Fibroblast of peridontal ligament (primary cell): Measurements from ENCODE around the gene APOA4.
"Not testable (repeated sequence)": the region's sequence is repeated elsewhere in the genome, so short reads cannot be mapped to it uniquely, and the experiment has no call there.

Experiments
- DNase-seq: peaks from one replicate; pipeline ENCODE4 v3.0.0-alpha.2; 2010; ENCODE audit errors: extremely low read depth

Gene APOA4

GRCh38 chr11:116849060-116849459 lies 26.0 kb upstream of the APOA4 start:
- no peak for DNase-seq

DNA sequence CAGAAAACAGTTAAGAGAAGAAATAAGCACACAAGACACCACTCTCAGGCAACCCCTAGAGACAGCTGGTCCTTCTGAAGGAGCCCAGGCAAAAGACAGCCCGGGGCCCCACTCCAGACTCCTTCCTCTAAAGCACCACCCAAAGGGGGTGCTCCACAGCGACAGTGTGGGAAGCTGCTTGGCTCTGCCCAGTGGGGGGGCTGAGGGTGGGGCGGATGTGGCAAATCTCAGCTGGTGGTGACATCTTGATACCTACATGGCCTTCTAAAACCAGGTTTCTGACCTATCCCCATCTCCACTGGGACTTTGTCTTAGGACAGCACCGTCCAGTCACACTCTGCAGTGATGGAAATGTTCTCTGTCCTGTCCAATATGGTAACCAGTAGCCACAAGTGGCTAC lies 24.5 kb upstream of the APOA4 start:
- DNase-seq, result no peak

DNA sequence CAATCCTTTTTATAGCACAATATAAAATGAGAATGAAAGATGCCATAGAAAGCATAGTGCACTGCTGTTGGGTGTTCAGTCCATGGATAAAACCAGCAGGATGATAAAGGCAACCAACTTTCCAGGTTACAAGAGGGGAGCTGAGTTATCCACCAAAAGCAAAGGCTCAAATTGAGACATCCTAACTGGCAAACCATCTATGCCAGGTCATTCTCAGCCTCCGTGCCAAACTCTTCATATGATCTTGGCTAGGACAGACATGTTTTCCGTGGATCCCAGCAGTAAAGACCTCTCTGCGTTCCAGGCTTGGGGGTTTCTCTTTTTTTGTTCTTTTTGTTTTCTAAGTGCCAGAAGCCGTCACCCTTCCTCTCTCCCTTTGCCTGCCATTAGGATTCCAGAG lies 21.6 kb upstream of the APOA4 start:
- DNase-seq, result no peak

- DNase-seq, result no peak
Measured at GRCh38 chr11:116843661-116844060, 20.6 kb upstream of the APOA4 start.

DNA sequence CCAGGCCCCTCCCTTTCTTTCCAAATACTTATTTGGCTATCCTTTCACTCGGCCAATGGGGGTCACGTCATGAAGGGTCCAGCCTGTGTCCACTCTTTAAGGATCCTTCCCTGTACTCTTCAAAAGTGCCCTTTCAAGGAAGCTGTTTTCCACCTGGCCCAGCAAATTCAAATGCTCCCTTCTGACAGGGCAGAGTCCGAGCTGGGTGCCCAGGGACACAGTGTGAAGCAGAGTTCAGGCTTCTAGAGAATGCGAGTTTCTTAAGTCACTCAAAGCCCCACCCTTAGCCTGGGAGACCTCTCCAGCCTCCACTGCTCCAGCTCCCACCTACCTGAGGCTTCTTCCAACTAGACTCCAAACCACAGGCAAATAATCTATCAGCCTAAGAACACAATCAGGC lies 19.8 kb upstream of the APOA4 start:
- no peak for DNase-seq

DNA sequence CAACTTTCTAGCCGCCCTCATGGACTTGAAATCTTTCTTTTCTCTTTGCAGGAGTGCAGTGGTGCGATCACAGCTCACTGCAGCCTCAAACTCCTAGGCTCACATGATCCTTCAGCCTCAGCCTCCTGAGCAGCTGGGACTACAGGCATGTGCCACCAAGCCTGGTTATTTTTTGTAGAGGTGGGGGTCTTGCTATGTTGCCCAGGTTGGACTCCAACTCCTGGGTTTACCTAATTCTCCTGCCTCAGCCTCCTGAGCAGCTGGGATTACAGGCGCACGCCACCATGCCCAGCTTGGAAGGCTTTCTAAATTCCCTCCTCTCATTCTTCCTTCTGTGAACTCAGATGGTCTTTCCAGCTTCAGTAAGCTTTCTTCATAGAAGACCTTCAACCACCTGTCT lies 19.0 kb upstream of the APOA4 start:
- no peak for DNase-seq

GRCh38 chr11:116840746-116841296 lies 17.7 kb upstream of the APOA4 start:
- no peak for DNase-seq

DNA sequence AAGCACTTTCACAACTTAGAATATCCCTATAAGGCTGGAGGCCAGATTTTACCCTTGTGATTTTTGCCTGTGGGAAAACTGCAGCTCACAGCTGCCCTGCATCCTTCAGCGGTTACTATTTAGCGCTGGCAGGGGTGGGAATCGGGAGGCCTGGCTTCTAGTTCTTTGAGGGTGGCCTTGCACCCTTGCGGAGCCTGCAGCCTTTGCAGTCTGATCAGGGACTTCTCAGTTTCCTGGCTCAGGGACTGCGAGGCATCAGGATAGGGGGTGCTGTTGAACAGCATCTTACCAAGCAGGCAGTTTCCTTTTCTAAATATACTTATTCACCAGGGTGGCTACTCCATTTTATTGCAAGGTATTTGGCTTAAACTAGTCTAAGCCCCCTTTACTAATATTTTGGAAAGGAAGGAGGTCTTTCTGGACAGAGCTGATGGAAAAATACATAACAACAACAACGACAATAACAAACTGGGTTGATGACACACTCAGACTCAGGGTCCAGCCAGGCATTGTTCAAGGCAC lies 17.2 kb upstream of the APOA4 start:
- peak; percentile 67 for DNase-seq

- DNase-seq, result no peak
Measured at GRCh38 chr11:116838321-116839084, 15.4 kb upstream of the APOA4 start.

DNA sequence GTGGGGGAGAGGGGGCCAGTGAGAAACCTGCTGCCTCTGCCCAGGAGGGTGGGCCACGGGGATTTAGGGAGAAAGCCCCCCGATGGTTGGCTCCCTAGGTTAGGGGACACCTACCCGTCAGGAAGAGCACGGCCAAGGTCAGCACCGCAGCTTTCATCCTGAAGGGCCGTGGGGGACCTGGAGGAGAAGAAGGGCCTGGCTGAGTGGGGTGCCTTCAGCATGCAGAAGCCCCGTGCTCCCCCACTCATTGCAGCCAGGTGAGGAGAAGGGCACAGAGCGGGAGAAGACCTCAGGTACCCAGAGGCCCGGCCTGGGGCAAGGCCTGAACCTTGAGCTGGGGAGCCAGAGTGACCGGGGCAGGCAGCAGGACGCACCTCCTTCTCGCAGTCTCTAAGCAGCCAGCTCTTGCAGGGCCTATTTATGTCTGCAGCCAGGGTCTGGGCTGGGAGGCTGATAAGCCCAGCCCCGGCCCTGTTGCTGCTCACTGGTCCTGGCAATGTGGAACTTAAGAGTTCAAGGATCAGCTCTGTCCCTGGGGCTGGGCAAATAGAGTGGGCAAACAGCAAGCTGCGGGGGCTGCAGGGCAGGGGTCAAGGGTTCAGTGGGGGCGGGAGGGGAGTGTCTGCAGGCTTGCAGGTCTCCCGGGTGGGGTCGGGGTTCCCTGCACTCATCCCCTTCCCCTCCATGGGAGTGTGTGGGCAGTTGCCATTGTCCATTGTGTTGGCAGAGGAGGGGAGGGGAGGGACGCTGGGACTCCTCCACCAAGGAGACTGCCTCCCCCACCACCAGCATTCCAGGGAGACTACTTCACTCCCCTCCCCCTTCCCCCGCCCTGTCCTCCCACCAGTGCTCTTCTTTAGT lies 14.4 kb upstream of the APOA4 start, which contains the start of gene APOA1:
APOA1 (minus strand) TSS at position 392 of the 861 bp plus-strand sequence; CDS start at position 157, 235 bp downstream.
- no peak for DNase-seq

DNA sequence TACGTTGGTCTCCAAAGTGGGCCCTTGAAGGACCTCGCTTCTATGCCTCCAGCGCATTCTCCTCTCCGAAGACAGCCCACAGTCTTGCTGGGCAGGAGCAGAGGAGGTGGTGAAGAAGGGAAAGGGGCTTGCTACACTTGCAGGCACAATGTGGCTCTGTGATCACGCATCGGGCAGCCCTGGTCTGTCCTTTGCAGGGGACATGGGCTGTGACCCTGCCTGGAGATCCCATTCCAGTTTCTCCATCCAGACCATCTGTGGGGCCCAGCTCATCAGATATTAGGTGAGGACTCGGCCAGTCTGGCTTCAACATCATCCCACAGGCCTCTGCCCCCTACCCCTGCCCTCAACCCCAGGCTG lies 13.5 kb upstream of the APOA4 start:
- DNase-seq, result no peak

- DNase-seq, result peak; percentile 93
Measured at GRCh38 chr11:116835791-116836631, 12.9 kb upstream of the APOA4 start.

DNA sequence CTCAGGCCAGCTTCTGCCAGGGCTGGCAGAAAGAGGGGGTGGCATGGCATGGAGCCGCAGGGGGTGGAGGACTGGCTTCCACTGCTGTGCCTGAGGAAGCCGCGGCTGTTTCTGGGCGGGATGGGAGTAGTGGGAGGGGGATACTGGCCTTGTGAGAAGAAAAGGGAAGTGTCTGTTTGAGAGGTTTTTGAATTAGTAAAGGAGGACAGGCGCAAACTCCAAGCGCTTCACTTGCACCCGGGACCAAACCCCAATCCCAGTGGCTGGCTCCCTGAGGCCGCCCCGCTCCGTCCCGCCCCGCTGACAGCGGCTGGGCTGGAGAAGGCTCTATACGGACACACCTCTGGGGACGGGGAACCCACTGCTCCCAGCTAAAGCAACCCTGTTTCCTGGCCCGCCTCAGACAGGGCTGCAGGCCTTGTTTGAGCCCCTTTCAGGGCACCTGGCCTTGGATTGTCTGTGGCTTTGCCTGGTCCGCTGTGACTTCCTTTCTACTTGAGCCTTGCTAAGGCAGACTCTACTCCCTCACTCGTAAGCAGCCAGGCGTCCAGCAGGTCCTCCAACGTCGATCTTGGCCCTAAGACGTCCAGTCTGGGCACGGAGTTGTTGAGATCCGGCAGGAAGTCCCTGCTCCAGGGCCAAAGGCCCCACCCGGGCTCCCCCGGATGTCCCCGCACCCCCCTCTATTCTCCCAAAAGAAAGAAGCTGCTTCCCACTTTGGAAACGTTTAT lies 12.1 kb upstream of the APOA4 start:
- DNase-seq, result no peak

DNA sequence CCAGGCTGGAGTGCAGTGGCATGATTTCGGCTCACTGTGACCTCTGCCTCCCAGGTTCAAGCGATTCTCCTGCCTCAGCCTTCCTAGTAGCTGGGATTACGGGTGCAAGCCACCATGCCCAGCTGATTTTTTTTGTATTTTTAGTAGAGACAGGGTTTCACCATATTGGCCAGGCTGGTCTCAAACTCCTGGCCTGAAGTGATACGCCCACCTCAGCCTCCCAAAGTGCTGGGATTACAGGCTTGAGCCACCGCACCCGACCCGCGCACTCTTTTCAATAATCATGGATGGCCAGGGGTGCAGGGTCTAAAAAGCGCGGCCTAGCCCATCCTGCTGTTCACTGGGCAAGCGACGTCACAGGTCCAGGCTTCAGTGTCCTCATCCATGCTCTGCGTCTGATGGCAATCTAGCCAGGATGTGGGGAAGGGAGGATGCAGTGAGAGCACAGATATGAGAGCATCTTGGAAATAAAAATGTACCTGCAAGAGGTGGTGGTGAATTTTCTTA lies 11.5 kb upstream of the APOA4 start:
- DNase-seq, result not testable (repeated sequence)

DNA sequence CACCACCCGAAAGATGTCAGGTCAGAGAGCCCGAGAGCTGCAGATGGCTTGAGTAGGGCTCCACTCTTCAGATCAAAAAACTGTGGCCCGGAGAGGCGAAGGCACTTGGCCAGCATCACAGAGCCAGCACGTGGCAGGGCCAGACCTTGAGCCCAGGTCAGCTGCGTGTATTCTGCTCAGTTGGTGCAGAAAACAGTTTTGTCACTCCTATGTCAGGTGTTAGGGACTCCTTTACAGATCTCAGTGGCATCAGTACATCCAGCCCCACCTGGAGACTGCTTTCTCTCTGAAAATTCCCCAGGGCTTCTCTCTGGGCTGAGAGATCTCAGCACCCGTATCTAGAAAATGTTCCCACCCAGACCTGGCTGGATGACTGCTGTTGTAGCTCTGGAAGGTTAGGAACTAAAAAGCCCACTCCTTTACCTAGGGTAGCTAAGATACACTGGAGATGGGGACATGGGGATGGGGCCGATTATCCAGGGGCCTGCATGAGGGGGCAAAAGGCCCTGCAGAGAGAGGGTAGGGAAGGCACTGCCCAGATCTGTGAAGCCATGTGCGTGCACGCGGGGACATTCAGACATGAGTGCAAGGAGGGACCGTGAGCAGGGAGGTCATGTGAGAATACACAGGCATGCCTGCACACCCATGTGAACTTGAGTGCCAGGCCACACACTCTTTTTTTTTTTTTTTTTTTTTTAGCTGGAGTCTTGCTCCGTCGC lies 10.9 kb upstream of the APOA4 start:
- no peak for DNase-seq

- DNase-seq, result no peak
Measured at GRCh38 chr11:116833491-116833815, 10.3 kb upstream of the APOA4 start.

DNA sequence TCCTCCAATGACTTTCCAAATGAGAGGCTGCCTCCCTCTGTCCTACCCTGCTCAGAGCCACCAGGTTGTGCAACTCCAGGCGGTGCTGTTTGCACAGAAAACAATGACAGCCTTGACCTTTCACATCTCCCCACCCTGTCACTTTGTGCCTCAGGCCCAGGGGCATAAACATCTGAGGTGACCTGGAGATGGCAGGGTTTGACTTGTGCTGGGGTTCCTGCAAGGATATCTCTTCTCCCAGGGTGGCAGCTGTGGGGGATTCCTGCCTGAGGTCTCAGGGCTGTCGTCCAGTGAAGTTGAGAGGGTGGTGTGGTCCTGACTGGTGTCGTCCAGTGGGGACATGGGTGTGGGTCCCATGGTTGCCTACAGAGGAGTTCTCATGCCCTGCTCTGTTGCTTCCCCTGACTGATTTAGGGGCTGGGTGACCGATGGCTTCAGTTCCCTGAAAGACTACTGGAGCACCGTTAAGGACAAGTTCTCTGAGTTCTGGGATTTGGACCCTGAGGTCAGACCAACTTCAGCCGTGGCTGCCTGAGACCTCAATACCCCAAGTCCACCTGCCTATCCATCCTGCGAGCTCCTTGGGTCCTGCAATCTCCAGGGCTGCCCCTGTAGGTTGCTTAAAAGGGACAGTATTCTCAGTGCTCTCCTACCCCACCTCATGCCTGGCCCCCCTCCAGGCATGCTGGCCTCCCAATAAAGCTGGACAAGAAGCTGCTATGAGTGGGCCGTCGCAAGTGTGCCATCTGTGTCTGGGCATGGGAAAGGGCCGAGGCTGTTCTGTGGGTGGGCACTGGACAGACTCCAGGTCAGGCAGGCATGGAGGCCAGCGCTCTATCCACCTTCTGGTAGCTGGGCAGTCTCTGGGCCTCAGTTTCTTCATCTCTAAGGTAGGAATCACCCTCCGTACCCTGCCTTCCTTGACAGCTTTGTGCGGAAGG lies 9.5 kb upstream of the APOA4 start:
- no peak for DNase-seq

DNA sequence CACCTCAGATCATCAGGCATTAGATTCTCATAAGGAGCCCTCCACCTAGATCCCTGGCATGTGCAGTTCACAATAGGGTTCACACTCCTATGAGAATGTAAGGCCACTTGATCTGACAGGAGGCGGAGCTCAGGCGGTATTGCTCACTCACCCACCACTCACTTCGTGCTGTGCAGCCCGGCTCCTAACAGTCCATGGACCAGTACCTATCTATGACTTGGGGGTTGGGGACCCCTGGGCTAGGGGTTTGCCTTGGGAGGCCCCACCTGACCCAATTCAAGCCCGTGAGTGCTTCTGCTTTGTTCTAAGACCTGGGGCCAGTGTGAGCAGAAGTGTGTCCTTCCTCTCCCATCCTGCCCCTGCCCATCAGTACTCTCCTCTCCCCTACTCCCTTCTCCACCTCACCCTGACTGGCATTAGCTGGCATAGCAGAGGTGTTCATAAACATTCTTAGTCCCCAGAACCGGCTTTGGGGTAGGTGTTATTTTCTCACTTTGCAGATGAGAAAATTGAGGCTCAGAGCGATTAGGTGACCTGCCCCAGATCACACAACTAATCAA lies 8.8 kb upstream of the APOA4 start:
- no peak for DNase-seq
